ENCODE measurements around the gene ST6GALNAC3. TPM values are rescaled to one million over a fixed set of nuclear protein-coding genes. Genes with fewer than 3 reads are reported as not detected.
A peak's percentile ranks its signal among the peaks of the same experiment; 100 is the strongest.

The ST6GALNAC3 gene
- total RNA-seq, 1 experiment from 2014 or later, result not detected

DNA sequence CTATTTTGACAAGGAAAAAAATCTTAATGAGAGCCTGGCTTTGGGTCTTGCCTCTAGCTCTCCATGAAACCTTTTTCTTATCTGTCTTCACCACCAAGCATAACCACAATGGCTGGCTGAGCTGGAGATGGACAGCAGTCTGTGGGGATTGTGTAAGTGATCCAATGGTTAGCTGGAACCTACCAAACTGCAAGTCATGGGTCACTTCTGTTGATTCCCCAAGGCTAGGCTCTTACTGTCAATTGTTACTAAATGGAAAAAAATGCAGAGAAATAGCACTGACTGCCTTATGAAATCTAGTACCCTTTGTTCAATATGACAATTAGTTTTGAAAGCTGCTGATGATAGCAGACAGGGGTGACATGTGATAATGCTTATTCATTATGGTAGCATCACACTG, 359.0 kb downstream of the ST6GALNAC3 start:
- in situ Hi-C loops (cut with HindIII; ENCODE audit: low sequenced_read_pairs), result no loop called here

DNA sequence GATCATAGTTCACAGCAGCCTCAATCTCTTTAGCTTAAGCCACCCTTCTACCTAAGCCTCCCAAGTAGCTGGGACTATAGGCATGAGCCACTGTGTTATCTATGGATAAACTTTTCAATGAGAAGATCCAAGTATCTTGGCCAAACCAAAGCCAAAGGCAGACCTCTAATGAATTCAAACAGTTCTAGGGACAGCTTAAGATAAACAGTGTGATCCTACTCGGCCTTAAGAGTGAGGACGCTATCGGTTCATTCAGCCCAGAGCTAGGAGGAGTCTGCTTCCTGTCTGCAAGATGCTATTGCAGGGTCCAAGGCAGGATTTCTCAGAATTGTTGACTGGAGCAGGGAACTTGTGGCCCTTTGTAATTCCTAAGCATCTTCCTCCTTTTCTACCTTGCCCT, 368.7 kb downstream of the ST6GALNAC3 start:
- in situ Hi-C loops (cut with HindIII; ENCODE audit: low sequenced_read_pairs), result no loop called here
- DNase-seq (ENCODE audit: low spot score), result no peak

More for the DNA sequence above, 359.0 kb downstream of the ST6GALNAC3 start:
- no peak for DNase-seq (ENCODE audit: low spot score)

DNA sequence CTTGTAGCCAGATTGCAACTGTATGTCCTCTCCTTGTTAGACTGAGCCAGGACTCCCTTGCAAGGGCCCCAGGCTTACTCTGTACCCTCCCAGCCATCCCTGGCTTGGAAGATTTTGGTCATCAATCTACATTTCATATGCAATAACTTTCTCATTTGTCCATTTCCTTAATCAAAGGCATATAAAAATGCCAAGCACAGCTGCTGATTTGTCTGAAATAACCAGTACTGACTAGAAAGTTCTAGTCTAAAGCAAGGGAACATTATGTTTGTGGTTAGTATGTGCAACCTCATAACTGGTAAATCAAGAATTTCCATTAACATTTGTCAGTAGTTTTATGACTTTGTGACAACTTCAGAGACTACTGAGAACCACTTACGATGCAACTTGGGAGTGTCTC, 370.2 kb downstream of the ST6GALNAC3 start:
- in situ Hi-C loops (cut with HindIII; ENCODE audit: low sequenced_read_pairs), result no loop called here
- no peak for DNase-seq (ENCODE audit: low spot score)

DNA sequence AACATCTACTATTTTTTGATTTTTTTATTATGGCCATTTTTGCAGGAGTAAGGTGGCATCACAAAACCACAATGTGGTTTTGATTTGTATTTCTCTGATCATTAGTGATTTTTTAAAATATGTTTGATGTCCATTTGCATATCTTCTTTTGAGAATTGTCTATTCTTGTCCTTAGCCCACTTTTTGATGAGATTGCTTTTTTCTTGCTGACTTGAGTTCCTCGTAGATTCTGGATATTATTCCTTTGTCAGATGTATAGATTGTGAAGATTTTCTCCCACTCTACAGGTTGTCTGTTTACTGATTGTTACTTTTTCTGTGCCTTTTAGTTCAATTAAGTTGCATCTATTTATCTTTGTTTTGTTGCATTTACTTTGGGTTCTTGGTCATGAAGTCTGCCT, 375.7 kb downstream of the ST6GALNAC3 start:
- in situ Hi-C loops (cut with HindIII; ENCODE audit: low sequenced_read_pairs), result no loop called here
- no peak for DNase-seq (ENCODE audit: low spot score)

DNA sequence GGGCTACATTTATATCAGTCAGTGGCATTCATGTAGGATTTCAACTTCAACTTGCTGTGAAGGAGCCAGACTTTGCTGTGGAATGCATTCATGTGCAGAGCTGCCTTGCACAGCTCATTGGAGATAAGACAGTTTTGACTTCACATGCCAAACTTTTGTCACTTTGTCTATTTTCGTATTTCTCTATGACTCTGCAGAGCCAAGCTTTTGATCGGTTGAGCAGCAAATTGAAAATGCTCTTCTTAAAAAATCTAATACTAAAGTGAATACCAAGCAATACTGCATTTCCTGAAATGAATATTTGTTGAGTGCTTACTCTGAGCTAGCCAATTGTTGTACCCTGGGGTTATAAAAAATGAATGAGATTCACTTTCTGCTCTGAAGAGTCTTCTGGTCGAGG, 388.7 kb downstream of the ST6GALNAC3 start:
- in situ Hi-C loops (cut with HindIII; ENCODE audit: low sequenced_read_pairs), result no loop called here
- no peak for DNase-seq (ENCODE audit: low spot score)

DNA sequence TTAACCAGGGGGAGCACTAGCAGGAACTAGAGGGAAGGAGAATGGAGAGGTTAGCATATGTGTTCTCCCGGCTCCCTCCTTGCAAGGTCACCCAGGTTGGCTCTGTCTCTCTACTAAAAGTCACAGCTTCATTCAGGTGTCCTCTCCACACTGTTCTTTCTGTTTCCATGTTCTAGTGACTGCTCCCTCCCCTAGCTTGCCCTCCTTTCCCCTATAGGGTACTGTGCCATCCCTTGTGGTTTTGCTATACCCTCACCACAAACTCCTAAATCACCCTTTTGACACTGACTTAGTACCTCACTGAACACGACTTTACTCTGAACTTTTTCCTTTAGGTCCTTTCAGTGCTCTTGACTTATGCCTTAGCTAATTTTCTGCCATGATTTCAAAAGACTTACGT, 389.3 kb downstream of the ST6GALNAC3 start:
- in situ Hi-C loops (cut with HindIII; ENCODE audit: low sequenced_read_pairs), result no loop called here
- no peak for DNase-seq (ENCODE audit: low spot score)

DNA sequence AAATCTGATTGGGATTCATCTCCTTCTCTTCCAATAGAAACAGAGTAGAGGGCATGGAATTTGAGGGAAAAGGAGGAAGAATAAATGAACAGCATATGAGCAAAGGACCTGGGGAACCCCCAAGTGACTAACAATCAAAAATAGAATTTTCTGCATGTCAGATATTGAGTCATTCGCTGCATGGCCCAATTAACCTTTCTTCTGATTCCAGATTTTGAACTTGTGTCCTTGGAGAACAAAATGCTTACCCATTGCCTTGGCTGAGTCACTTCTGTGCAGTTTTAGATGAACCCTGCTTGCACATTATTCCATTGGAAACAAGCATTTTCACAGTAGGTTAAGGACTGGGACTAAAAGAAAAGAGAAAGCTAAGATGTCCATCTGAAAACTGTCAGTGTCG, 390.5 kb downstream of the ST6GALNAC3 start:
- in situ Hi-C loops (cut with HindIII; ENCODE audit: low sequenced_read_pairs), result no loop called here
- DNase-seq (ENCODE audit: low spot score), result no peak

DNA sequence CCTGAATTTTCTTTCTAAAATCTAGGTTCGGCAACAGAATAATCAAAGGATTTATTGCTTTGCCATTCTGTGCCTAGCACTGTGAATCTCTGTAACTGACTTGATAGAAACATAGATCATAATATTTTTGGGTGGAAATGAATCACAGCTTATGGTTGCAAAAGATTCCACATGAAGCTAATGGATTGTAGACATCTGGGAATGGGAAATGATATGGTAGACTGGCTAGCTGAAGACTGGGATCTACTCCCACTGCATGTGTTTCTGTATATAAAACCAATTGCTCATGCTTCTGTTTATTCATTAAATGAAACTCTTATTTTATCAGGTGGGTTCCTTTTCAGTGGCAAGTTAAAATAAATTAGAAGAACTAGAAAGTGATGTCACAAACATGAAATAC, 395.6 kb downstream of the ST6GALNAC3 start:
- in situ Hi-C loops (cut with HindIII; ENCODE audit: low sequenced_read_pairs), result no loop called here
- no peak for DNase-seq (ENCODE audit: low spot score)

DNA sequence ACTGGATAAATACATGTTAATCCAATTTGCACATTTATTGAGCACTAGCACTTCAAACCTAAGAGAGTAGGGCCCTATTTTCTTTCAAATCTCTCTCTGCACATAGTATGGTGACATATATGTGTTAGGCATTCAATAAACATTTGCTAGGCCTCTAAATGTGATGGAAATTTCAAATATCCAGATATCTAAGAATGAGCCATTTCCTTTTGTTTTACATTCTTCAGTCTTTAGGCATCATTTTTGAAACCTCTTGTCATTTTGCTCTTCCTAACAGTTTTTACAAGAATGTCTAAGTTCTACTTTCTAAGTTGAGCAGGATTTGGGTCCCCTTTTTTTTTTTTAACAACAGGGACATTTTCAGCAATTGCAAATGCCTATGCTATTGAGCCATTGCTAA, 397.0 kb downstream of the ST6GALNAC3 start:
- no peak for DNase-seq (ENCODE audit: low spot score)
- in situ Hi-C loops (cut with HindIII; ENCODE audit: low sequenced_read_pairs), result no loop called here

DNA sequence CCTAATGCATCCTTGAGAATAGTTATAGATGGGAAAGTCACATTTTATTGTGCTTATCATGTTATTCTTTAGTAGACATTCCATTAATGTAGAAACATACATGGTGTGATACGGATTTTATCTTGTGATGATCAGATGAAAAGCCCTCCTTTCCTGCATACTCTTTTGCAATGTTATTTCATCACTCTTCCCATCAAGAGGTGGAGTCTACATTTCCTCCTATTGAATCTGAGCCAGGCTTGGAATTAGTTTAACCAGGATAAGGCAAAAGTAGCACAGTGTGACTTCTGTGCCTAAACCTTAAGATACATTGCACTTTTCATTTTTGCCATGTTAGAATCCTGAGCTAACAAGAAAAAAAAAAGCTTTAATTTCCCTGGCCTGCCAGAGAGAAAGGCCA, 399.0 kb downstream of the ST6GALNAC3 start:
- in situ Hi-C loops (cut with HindIII; ENCODE audit: low sequenced_read_pairs), result no loop called here
- no peak for DNase-seq (ENCODE audit: low spot score)

DNA sequence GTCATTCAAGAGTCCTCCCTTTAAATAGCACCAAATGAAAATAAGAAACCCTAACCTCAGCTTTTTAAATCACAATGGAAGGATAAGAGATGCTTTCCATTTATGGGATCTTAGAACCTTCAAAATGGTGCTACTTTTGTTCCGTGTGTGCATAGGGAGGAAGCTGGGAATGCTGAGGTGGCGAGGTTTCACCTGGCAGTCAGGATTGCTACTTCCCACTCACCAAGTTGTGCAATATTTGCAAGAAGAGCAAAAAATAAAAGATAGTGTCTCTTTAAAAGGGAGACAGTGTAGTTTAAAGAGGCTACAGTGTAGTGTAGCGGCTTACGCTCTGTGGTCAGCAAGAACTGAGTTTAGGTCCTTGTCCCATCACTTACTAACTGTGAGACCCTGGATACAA, 400.4 kb downstream of the ST6GALNAC3 start:
- DNase-seq (ENCODE audit: low spot score), result no peak
- in situ Hi-C loops (cut with HindIII; ENCODE audit: low sequenced_read_pairs), result no loop called here

DNA sequence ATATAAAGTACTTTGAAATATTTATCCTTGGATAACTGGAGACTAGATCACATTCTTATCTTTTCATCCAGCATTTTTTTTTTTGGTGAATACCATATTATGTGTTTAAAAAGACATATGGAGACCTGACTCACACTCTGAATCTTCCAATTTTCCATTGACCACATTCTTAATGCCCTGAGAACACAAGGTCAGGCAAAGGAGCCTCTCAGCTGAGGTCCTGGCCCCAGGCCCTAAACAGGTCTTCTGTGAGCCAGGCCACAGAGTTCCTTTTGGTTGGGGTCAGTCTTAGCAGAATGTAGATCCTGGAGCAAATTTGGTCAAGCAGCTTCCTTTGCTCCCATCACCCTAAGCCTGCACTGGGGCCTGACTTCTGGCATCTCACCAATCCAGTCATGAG, 402.6 kb downstream of the ST6GALNAC3 start:
- in situ Hi-C loops (cut with HindIII; ENCODE audit: low sequenced_read_pairs), result no loop called here

DNA sequence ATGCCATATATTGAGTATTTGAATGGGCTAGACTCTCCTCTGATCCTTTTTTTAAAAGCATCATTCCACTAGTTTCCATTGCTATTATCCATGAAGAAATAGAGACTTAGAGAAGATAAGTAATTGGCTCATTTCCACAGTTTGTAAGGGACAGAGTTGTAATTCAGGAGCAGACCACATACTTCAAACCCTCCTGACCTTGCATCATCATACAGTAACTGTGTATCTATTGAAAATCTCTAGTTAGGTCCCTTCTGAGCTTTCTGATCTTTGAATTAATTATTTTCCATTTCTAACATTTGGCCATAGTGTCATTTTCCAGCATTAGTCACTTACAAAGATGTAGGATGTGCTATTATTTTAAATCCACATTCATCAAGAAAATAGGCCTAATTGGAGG, 406.3 kb downstream of the ST6GALNAC3 start:
- in situ Hi-C loops (cut with HindIII; ENCODE audit: low sequenced_read_pairs), result no loop called here

More for the DNA sequence above, 402.6 kb downstream of the ST6GALNAC3 start:
- DNase-seq (ENCODE audit: low spot score), result no peak

DNA sequence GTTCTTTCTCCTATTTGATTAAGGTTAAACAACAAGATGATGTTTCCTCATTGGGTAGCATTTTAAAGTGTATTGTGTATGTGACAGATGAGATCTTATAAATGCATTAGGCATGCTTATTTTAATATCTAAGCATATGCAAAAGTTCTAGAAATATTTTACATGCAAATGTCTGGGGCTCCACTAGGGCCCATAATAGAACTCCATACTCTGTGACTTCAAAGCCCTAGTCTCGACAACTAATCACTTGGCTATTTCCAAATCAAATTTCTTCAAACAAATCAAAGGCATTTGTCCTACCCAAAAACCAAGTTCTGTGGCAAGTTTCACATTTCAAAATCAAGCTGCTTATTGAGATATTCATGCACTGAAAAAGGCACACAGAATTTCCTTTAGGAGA, 407.1 kb downstream of the ST6GALNAC3 start:
- in situ Hi-C loops (cut with HindIII; ENCODE audit: low sequenced_read_pairs), result no loop called here
- no peak for DNase-seq (ENCODE audit: low spot score)

More for the DNA sequence above, 406.3 kb downstream of the ST6GALNAC3 start:
- DNase-seq (ENCODE audit: low spot score), result no peak

DNA sequence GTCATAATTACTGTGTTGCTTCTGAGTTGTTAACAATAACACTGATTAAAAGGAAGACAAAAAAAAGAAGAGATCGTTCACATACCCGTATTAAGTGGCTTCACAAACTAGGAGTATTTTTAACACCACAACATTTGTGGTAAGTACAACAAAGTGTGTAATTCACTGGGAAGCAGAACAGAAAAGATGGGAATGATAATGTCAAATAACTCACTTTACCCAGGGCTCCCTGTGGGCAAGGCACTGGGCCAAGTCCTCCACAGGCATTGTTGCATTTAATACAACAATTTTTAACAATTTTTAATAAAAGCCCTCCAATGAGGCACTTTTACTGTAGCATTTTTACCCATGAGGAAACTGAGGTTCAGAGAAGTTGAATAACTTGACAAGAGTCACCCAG, 407.7 kb downstream of the ST6GALNAC3 start:
- no peak for DNase-seq (ENCODE audit: low spot score)
- in situ Hi-C loops (cut with HindIII; ENCODE audit: low sequenced_read_pairs), result no loop called here

DNA sequence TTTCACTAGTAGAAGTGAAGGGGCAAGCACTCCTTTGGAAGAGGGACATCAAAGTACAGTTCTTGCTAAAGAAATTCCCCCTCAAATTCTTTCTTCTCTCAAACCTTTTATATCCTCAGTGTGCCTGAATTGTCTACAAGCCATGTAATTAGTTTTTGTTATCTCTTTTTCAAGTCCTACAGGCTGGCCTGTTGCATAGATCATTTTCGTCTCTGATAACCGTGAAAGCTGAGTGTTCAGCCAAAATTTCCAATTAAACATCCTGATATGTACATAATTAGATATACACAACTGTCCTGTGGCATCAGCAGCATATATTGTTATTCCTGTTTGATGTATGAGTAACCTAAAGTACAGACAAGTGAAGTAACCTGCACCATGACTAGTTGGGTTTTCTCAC, 417.2 kb downstream of the ST6GALNAC3 start:
- in situ Hi-C loops (cut with HindIII; ENCODE audit: low sequenced_read_pairs), result no loop called here
- DNase-seq (ENCODE audit: low spot score), result no peak

DNA sequence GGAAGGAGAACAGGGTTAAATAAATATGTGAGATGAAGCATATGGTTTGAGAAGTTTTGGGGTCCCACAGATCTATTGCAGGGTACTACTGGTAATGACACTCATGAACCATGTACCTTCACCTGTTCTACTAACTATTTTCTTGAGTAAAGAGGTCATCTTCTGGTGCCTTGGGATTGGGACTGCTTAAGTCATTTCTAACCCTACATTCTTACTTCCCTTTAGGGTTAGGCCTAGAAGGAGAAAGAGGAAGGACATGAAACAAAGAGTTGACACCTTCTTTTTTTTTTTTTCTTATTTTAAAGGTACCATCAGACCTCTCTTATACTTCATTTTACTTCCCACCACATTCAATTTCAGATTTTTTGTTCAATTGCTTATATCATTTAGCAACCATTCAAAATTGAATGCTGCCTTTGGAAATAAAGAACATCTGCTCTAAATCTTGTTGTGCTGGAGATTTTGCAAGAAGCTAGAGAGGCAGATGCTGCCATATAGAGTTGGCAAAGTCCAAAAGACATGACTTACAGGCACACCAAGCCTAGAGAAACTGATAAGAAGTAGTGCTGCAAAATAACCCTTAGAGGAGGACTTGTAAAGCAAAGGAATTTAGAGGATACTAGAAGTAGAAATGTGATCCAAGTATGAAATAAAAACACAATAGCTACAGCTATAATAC, 418.3 kb downstream of the ST6GALNAC3 start:
- no peak for DNase-seq (ENCODE audit: low spot score)
- in situ Hi-C loops (cut with HindIII; ENCODE audit: low sequenced_read_pairs), result no loop called here

DNA sequence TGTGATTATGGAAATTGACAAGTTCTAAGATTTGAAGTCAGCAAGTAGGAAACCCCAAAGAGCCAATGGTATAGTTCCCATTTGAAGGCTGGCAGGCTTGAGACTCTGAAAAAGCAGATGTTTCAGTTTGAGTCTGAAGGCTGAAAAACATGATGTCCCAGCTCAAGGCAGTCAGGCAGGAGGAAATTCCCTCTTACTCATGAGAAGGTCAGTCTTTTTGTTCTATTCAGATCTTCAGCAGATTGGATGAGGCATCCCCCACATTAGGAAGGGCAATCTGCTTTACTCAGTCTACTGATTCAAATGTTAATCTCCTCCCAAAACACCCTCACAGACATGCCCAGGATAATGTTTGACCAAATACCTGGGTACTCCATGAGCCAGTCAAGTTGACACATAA, 420.3 kb downstream of the ST6GALNAC3 start:
- no peak for DNase-seq (ENCODE audit: low spot score)
- in situ Hi-C loops (cut with HindIII; ENCODE audit: low sequenced_read_pairs), result no loop called here

DNA sequence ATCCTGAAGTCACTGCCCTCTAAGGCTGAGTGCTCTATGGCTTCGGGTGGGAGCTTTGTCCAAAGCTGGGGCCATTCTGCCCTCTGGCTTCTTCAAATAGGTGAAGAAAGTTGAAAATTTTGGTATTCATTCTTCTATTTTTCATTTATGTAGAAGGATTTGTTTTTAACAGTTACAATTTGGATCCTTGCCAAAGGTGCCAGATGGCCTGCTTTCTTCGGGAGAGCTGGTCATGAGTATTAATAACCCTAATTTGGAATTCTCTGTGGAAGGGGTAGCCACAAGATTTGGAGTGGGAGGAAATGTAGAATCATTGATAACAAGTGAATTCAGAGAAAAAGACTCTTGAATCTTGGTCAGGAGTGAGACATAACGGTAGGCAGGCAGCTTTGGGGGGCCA, 422.3 kb downstream of the ST6GALNAC3 start:
- in situ Hi-C loops (cut with HindIII; ENCODE audit: low sequenced_read_pairs), result no loop called here
- peak; percentile 50 for DNase-seq (ENCODE audit: low spot score)

DNA sequence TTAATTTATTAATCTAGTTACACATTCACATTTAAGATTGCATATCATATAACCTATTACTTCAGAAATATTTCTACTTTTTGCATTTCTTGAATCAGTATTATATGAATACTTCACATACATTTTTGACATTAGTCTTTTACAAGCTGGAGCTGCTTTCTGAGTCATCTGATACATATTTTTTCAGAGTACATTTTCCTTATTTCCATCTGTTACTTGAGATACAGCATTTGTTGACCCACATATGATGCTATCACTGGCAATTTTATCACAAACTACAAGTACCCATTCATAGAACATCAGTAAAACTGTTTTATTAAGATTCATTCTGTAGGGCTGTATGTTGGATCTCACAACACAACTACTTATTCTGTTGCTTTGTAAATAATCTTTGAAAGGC, 425.6 kb downstream of the ST6GALNAC3 start:
- peak; percentile 17 for DNase-seq (ENCODE audit: low spot score)
- in situ Hi-C loops (cut with HindIII; ENCODE audit: low sequenced_read_pairs), result no loop called here

DNA sequence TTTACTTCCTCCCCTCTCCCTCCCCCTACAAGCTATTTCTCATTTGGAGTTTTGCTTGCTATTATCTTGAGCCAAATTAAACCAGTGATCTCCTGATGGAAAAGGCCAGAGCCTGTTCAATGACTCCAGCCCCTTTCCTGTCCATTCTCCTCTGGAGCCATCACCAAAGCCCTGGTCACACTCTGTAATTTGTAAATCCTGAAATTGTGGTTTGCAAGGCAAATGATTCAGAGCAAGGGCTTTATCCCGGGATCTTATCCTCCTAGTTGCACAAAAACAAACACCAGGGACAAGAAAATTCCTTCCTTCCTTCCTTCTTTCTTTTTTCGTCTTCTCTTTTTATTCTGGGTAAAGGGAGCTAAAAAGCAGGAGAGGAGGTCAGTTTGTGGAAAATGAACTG, 426.6 kb downstream of the ST6GALNAC3 start:
- in situ Hi-C loops (cut with HindIII; ENCODE audit: low sequenced_read_pairs), result no loop called here
- no peak for DNase-seq (ENCODE audit: low spot score)

Data from G401 (cell line).